Activated CD8-positive, alpha-beta memory T cell treated with anti-CD3 and anti-CD28 coated beads, Interleukin-2, amount 50 U/mL, for 24 hours (primary cell): ENCODE measurements around the gene AXIN1.
"Not testable (repeated sequence)": the region's sequence is repeated elsewhere in the genome, so short reads cannot be mapped to it uniquely, and the experiment has no call there.

Experiments used
- DNase-seq: peaks from one replicate; pipeline ENCODE4 v3.0.0-alpha.2; 2020; ENCODE audit errors: extremely low read depth

AXIN1 gene

GRCh38 chr16:370443-370842 lies 17.9 kb upstream of the AXIN1 start, which contains the start of gene MRPL28:
MRPL28 (minus strand) TSS chr16:370538; CDS start chr16:370218, 320 bp downstream.
- peak; percentile 83 for DNase-seq

DNA sequence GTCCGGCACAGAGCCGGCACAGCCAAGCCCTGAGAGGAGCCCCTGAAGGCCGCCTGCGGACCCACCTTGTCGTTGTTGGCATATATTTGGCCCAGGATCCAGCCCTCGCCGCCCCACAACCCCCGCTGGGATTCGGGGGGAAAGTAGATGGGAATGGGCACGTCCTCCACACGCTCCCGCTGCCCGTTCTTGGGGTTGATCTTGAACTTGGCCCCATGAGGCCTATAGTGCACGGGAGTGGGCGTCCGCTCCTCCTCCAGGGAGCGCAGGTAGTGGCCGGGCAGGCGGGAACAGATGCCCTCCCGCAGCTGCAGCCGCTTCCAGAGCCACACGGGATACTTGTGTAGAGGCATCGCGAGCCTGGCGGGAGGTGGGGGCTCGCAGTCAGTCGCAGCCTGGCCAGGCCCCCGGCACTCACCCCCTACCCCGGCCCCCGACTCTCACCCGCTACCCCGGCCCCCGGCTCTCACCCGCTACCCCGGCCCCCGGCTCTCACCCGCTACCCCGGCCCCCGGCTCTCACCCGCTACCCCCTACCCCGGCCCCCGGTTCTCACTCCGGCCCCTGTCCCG lies 17.4 kb upstream of the AXIN1 start:
- DNase-seq: no peak

DNA sequence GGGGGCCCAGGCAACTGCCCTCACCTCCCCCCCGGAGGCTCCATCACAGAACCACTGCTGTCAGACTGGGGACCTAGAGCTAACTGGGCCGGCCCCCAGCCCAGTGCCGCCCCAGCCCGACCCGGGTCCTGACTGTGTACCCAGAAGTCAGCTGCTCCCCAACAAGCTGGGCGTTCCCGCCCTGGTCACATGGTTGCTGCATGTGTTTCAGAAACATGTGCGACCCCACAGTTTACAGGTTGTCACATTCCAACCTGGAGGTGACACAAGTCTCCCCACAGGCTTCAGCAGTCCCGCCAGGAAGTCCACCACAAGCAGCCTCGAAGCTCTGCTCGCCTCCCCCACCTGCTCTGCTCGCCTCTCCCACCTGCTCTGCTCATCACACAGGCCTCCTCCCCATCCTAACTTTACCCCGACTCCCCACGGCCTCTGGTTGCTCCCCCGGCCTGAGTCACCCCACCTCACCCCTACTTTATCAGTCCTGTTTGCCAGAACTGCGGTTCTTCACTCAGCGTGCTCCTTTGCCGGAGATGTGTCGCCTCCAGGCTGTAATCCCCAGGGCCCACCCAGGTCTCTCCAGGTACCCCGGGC lies 16.8 kb upstream of the AXIN1 start:
- no peak for DNase-seq

GRCh38 chr16:368388-369158 lies 16.1 kb upstream of the AXIN1 start:
- no peak for DNase-seq

GRCh38 chr16:367333-367903 lies 14.9 kb upstream of the AXIN1 start:
- DNase-seq: no peak

DNA sequence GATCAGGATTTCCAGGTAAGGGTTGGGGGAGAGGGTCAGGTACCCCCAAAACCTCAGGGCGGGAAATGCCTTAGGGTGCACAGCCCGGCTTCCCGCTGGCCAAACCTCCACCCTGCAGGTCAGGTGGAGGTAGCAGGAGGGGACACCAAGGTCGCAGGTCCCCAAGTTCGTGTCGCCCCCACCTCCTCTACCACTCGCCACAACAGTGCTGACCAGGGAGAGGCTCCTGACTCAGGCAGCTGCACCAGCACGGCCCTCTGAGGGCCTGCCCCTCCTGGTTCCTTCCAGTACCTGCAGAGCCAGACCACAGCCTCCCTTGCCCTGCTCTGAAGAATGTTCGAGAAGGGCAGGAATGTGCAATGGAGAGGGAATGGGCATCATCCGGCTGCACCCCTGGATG lies 14.0 kb upstream of the AXIN1 start:
- no peak for DNase-seq

DNA sequence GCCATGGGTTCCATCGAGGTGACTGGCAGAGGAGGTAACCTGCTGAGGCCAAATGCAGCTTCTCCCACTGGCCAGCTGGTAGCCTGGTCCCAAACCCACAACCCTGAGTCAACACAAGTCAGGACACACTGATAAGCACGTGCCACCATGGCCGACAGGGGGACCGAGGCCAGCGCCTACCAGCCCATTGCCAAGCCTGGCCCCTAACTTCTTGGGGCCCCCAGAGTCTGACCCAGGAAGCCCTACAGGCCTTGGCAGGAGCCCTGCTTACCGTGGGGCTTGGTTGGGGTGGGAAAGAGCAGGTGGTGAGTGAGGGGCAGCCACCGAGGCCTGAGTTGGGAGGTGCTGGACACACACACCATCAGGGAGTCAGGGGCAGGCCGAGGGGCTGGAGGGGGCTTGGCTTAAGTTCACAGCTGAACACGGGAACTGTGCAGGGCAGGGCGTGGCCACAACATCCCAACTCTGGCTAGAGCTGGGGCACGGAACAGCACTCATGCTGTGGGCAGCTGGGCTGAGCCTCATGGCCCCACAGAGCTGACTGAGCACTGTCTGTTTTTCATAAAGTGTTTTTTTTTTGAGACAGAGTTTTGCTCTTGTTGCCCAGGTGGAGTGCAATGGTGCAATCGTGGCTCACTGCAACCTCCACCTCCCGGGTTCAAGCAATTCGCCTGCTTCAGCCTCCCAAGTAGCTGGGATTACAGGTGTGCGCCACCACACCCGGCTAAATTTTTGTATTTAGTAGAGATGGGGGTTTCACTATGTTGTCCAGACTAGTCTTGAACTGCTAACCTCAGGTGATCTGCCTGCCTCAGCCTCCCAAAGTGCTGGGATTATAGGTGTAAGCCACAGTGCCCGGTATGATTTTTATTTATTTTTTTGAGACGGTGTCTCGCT lies 12.3 kb upstream of the AXIN1 start:
- DNase-seq: no peak

DNA sequence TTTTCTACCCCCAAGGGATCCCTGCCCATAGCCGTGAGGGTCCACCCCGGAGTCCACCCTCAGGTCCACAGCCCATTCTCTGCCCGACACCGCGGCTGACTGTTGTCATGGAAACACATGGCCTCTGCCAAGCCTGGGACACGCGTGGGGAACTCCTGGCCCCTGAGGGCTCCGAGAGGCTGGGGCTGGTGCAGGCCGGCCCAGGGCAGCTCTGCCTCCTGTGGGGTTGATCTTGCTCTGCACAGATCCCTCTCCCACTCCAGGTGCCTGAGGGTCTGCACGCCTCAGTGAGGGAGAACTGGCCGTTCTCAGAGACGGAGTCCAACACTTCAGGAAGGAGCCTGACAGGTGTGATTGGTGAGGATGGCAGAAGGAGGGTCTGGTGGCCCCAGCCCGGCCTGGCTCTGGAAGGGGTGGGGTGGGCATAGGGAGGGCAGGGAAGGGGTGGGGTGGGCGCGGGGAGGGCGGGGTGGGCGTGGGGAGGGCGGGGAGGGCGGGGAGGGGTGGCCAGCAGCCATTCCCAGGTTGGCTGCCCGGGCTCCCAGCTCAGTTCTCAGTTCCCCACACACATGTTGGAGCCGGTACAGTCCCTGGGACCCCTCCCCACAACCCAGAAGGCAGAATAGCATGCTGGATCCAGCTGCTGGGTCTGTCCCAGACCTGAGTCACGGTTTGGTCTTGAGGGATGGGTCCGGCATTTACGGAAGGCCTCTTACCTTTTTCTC lies 11.4 kb upstream of the AXIN1 start:
- no peak for DNase-seq

- no peak for DNase-seq
Observed at GRCh38 chr16:363110-363765, 10.7 kb upstream of the AXIN1 start.

GRCh38 chr16:362702-362999 lies 10.1 kb upstream of the AXIN1 start:
- not testable (repeated sequence) for DNase-seq

- DNase-seq: no peak
Observed at GRCh38 chr16:361872-362701, 9.6 kb upstream of the AXIN1 start.

DNA sequence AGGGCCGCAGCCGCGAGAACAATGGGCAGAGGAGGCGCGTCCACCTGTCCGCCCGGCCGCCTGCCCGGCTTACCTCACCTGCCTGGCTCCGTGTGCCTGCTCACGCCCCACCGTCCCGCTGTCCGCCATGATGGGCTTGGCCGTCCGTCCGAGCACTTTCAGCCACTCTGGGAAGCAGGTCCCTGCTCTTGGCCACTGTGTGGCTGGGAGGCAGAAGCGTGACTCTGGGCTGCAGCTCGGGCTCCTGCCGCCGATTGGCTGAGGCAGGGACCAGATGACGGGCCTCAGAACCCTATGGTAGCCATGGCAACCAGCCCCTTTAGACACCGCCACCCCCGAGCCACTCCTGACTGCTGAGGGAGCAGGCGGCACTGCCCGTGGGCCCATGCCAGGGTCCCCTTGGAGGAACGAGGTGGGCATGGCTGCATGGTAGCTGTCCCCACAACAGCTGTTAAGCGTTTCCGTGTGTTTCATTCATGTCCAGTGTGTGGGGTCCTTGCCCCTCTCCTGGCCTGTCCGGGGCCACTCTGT lies 8.9 kb upstream of the AXIN1 start:
- DNase-seq: no peak

GRCh38 chr16:360698-361336 lies 8.3 kb upstream of the AXIN1 start:
- no peak for DNase-seq

DNA sequence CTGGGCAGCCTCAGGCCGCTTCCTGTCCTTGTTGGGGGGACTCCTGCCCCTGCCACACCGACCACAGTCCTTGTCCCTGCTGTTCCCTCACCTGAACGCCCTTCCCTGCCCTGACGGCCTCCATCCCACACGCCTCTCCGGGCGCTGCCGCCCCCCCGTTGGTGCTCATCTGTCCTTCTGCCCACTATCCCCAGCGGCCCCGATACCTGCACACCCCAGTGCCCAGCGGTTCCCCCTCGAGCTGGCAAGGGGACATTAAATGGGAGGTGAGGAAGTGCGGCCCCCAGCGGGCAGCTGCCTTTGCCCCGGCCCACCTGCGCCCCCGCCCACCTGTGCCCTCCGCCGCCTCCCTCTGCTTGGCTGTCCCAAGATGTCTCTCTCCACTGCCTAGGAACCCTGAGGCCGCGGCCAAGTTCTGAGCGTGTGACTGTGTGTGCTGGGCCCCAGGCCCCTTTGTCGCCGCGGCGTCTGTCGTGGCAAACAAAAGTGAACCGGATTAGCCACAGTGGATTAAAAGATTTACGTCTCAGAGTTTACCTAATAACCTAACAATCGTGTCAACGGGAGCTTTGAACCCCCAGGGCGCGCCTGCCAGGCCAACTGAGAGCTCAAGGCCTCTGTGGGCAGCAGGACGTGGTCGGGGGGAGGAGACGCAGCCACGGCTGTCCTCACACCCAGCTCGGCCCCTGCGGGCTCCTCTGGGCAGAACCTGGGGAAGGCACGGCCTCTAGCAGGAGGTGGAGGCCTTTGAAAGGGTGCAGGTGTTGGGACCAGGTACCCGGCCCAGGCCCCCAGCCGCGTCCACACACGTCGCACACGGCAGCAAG lies 7.6 kb upstream of the AXIN1 start:
- DNase-seq: no peak

GRCh38 chr16:359067-359763 lies 6.7 kb upstream of the AXIN1 start:
- DNase-seq: no peak

DNA sequence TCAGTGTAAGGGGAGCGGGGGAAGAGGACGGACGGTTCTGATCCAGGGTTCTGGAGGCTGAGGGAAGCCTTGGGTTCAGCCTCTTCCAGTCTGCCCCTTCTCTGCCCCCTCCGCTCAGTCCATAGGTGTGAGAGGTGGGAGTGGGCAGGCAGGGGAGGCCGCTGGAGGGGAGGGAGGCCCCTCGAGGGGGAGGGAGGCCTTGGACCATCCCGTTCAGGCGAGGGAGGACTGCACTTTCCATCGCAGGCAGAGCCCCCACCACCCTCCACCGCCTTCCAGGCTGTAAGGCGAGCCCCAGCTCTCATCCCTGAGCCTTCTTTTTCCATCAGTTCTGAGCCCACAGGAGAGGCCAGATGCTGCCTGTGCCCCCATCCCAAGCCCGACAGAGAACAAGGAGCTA lies 4.2 kb upstream of the AXIN1 start:
- no peak for DNase-seq

GRCh38 chr16:354971-355461 lies 2.5 kb upstream of the AXIN1 start:
- no peak for DNase-seq
